Epidermal melanocyte (primary cell): ENCODE data around the gene STAC2.

Experiments
- DNase-seq: peaks from one replicate; pipeline ENCODE4 v3.0.0; 2011; ENCODE audit warnings: low spot score; ENCODE audit not compliant: insufficient read length

STAC2 gene

DNA sequence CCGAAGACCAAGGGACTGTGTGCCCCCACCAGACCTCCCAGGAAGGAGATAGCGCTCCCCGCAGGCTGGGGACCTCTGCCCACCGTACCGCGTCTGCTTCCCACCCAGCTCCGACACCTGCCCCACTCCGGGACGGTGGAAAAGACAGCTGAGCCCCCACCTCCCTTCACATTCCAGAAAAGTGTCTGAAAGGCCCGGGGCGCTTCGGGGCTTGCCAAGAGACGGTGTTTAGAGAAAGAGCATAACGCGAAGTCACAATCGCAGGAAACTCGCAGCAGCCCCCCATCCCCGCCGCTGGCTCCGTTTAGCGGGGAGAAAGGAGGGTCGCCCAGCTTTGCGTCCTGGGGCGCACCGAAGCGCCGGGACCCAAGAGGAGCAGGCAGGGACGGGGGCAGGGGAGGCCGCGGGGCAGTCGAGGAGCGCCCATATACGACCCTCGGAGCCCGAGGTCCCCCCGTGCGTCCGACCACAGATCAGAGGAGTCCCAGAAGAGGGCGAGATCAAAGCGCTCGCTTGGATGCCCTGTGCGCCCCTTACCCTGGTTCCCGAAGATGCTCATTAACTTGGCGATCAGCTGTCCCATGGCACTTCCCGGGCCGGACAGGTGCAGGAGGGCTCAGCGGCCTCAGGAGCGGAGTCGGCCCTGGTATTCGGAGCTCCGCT is 60.4 kb downstream of the STAC2 start:
- no peak for DNase-seq

DNA sequence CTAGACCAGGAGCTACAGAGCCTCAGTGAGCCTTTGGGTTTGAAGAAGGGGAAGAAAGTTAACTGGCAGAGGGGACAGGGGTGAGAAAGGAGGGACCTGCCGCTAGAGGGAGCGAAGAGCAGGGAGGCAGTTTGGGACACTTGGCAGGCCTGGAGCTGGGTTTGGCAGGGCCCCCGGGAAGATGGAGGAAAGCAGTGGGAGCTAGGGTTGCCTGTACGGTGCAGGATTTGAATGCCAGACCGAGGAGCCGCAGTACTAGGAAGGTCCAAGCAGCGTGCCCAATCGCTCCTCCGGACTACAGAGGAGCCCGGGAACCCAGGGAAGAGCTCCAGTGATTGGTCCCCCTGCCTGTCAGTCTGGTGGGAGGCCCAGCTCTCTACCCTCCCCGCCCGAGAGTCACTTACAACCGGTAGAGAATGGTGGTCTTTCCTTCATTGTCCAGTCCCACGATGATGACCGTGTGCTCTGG is 61.0 kb downstream of the STAC2 start:
- DNase-seq: peak; percentile 94

DNA sequence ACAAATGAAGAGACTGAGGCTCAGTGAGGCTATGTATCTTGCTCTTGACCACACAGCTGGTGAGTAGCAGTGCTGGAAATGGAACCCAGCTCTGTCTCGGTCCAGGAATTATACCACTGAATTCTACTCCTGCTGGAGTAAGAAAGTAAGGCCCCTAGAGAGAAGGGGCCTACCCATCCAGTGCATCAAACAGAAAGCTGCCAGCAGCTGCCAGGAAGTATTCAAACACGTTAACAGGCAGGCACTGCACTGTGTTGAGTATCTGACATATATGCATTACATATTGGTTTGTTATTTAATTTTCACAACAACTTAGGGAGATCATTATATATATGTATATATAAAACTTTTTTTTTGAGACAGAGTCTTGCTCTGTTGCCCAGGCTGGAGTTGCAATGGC is 63.8 kb downstream of the STAC2 start:
- no peak for DNase-seq
